ENCODE data around the gene BCDIN3D.
A peak's percentile ranks its signal among the peaks of the same experiment; 100 is the strongest.

BCDIN3D gene

DNA sequence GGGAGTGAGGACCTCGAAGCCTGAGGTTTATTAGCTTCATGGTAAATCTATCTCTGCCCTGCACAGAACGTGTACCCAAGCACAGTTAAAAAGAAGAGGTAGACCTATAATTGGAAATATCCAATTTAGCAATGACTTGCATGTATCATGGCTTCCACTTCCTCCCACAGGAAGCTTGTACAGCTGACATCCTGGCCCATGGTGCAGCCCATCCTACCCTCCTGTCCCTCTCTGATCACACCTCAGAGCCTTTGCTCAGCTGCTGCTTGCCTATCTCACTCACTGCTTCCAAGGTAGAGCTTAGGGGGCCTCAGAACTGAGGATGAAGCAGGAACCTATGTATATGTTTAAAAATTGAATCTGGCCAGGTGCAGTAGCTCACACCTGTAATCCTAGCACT is 4.3 kb upstream of the BCDIN3D start:
- TF ChIP-seq, protein P1, sequence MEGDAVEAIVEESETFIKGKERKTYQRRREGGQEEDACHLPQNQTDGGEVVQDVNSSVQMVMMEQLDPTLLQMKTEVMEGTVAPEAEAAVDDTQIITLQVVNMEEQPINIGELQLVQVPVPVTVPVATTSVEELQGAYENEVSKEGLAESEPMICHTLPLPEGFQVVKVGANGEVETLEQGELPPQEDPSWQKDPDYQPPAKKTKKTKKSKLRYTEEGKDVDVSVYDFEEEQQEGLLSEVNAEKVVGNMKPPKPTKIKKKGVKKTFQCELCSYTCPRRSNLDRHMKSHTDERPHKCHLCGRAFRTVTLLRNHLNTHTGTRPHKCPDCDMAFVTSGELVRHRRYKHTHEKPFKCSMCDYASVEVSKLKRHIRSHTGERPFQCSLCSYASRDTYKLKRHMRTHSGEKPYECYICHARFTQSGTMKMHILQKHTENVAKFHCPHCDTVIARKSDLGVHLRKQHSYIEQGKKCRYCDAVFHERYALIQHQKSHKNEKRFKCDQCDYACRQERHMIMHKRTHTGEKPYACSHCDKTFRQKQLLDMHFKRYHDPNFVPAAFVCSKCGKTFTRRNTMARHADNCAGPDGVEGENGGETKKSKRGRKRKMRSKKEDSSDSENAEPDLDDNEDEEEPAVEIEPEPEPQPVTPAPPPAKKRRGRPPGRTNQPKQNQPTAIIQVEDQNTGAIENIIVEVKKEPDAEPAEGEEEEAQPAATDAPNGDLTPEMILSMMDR (IDR thresholded peaks at IDR 0.05; ENCODE audit: insufficient read depth, low read depth, low read length, missing control alignments) = no peak
- no peak for DNase-seq (ENCODE audit: low read depth)
- no peak overlapping the region for H3K4me3 ChIP-seq (ENCODE audit: low read length)

DNA sequence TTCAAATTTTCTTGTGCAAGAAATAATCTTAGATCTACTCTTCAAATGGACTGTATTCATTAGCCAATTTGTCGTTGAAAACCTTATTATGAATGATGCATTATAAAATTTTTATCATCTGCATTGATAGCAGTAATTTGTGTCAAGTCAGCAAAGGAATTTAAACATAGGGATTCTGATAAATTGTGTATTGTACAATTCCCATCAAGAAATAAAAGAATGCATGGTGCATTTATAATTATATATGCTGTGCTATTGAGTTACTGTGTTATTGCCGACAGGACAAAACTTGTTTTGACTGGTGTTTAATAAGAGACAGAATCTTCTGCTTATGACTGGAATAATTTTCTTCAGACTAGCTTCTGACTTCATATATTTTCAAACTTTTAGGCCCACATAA is 3.1 kb upstream of the BCDIN3D start:
- DNase-seq (ENCODE audit: low read depth) = no peak
- TF ChIP-seq, protein P1 (IDR thresholded peaks at IDR 0.05; ENCODE audit: insufficient read depth, low read depth, low read length, missing control alignments) = no peak
- H3K4me3 ChIP-seq (ENCODE audit: low read length) = no peak overlapping the region

DNA sequence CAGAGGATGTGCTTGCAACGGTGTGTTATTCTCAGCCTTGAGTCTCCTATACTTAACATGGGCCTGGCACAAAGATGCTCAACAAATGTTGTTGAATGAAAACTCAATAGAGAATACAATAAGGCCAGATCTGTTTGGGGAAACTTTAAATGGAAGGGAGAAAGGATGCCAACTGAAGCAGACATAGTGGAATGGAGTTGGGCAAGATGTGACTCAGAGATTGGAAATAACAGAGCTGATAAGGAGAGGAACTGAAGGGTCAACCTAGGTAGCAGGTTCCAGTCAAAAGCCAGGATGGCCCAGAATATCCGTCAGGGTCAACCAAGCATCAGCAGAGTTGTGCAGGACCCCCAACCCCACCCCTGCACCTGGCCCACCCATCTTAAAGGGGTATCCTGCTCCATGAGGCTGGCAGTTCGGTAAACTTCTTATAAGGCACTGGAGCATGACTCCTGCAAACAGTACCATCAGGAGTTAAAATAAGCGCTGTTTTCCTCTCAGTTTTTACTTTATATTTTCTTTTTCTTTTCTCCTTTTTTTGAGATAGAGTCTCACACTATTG is 1.1 kb upstream of the BCDIN3D start:
- no peak overlapping the region for H3K4me3 ChIP-seq (ENCODE audit: low read length)
- TF ChIP-seq, protein P1 (IDR thresholded peaks at IDR 0.05; ENCODE audit: insufficient read depth, low read depth, low read length, missing control alignments) = no peak
- DNase-seq (ENCODE audit: low read depth) = peak; percentile 47

DNA sequence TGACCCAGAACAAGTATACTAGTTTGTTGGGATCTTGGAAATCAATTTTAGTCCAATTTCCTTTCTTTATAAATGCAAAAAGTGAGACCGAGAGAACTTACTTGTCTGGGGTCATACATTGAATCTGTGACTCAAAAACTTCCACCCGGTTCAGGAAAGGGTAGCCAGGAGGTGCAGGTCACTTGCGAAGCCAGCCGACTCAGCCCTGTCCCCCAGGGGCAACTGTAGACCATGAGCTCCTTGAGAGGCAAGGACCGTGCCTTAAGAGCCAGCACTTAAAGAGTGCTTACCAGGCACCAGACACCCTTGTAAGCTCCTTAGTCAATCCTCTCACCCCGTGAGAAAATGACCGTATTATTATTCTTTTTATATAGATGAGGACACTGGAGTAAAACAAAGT is 505 bp upstream of the BCDIN3D start:
- H3K4me3 ChIP-seq (ENCODE audit: low read length) = peak overlapping the region; percentile 93
- no peak for DNase-seq (ENCODE audit: low read depth)
- TF ChIP-seq, protein P1 (IDR thresholded peaks at IDR 0.05; ENCODE audit: insufficient read depth, low read depth, low read length, missing control alignments) = no peak

DNA sequence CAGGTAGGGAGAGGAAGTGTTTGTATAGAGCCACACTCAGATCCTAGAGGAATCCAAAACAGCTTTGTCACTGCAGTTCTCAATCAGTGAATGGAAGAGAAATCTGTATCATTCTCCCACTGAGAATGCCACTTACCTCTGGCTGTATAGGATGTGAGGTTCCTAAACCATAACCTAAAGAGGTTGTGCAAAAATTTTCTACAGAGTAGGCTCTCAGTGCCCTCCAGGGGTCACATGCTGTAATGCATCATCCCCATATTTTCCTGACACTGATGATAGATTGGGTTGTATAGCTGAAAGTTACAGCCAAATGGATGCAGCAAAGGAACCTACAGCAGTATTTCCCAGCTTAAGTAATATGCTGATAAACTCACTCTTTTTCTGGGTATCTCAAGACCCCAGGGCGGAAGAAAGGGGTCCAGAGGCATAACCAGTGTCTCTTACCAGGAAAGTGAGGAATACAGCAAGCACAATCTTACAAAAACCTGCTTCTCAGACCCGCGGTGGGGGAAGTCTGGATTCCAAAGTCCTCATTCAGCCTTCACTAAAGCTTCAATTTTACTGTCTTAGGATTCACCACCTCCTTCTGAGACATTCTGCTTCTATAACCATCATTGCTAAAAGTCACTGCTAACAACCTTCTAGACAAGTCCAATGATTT is 3.8 kb downstream of the BCDIN3D start:
- TF ChIP-seq, protein P1 (IDR thresholded peaks at IDR 0.05; ENCODE audit: insufficient read depth, low read depth, low read length, missing control alignments) = peak; percentile 90
- peak; percentile 65 for DNase-seq (ENCODE audit: low read depth)
- no peak overlapping the region for H3K4me3 ChIP-seq (ENCODE audit: low read length)

DNA sequence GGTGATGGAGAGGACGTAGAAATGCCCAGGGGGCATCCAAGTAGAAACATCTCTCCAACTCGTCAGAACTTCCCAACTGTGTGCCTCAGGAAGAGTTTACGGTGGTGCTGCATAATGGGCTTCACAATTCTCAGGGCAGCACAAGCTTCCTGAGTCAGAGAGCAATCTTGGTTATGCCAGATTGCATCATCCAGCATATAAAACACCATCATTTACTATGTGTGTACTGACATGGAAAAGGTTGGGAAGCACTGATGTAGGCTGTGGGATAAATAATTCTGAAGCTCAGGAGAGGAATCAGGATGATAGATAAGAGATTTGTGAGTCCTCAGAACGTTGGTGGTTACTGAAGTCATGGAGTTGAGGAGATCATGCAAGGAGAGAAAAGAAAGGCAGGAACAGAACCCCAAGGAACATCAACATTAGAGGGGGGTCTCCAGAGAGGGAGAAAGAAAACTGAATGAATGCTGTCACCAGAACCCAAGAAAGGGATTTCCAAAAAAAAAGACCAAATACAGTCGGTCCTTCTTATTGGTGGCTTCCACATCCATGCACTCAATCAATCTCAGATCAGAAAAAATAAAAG is 10.0 kb downstream of the BCDIN3D start:
- DNase-seq (ENCODE audit: low read depth) = peak; percentile 68
- no peak overlapping the region for H3K4me3 ChIP-seq (ENCODE audit: low read length)
- TF ChIP-seq, protein P1 (IDR thresholded peaks at IDR 0.05; ENCODE audit: insufficient read depth, low read depth, low read length, missing control alignments) = no peak
